H1 (cell line): ENCODE data around the gene SNX6. TPM values are rescaled to one million over a fixed set of nuclear protein-coding genes. Genes with fewer than 3 reads are reported as not detected.

ENCODE experiments used
- CTCF ChIA-PET: fragments of 300-600 bp; sonication (Branson Sonifier 250); formaldehyde crosslinking; loops from one replicate; lab custom pipeline; 2021; ENCODE audit not compliant: partially characterized antibody; lab: Charles Lee
- POLR2A ChIA-PET: fragments of 300-600 bp; sonication (Branson Sonifier 250); formaldehyde crosslinking; loops from one replicate; lab custom pipeline; 2021; ENCODE audit warnings: inconsistent platforms; ENCODE audit not compliant: partially characterized antibody; lab: Charles Lee
- DNase-seq, 2 experiments: peaks; one replicate each; pipeline versions ENCODE4 v3.0.0 to v3.0.0-alpha.2; 2010 to 2022; ENCODE audit warnings: low spot score in 2 of 2, low read depth in 1 of 2, mixed read lengths in 1 of 2
- FAIRE-seq: peaks from 2 replicates; lab custom pipeline; 2011; peaks lifted over from hg19 to GRCh38; lab: Jason Lieb, UNC
- H2AFZ ChIP-seq: 2 replicates; pipeline ENCODE4 v1.8.1; 2012; ENCODE audit warnings: low read length, inconsistent platforms
- H2AK5ac ChIP-seq: 2 replicates; pipeline ENCODE4 v1.6.1; 2013; ENCODE audit warnings: low read depth, low read length
- H2BK120ac ChIP-seq: replicated peaks from 2 replicates; pipeline ENCODE3; 2013; ENCODE audit warnings: low read depth, low read length, inconsistent platforms
- H2BK12ac ChIP-seq: 2 replicates; pipeline ENCODE4 v1.6.1; 2013; ENCODE audit warnings: low read depth, low read length
- H2BK15ac ChIP-seq: 2 replicates; pipeline ENCODE4 v1.6.1; 2013; ENCODE audit warnings: low read length
- H2BK20ac ChIP-seq: 2 replicates; pipeline ENCODE4 v1.6.1; 2013; ENCODE audit warnings: low read length
- H2BK5ac ChIP-seq: 2 replicates; pipeline ENCODE4 v1.6.1; 2013; ENCODE audit warnings: low read depth, low read length
- H3K14ac ChIP-seq: 2 replicates; pipeline ENCODE4 v1.6.1; 2013; ENCODE audit warnings: inconsistent platforms; ENCODE audit not compliant: insufficient read length
- H3K18ac ChIP-seq: 2 replicates; pipeline ENCODE4 v1.6.1; 2013; ENCODE audit warnings: low read length; ENCODE audit errors: extremely low read depth
- H3K23ac ChIP-seq: 2 replicates; pipeline ENCODE4 v1.6.1; 2013; ENCODE audit warnings: inconsistent platforms; ENCODE audit not compliant: insufficient read length
- H3K23me2 ChIP-seq: 2 replicates; pipeline ENCODE4 v1.6.1; 2013; ENCODE audit warnings: low read depth, low read length
- H3K27ac ChIP-seq: 2 replicates; pipeline ENCODE4 v1.6.1; 2011; ENCODE audit warnings: low read depth, low read length, inconsistent platforms
- H3K27me3 ChIP-seq, 4 experiments: replicated peaks in 1 of 4; 1 replicate in 1 of 4; 2 replicates in 3 of 4; pipeline versions ENCODE4 v1.6.1 to v1.8.1; 2011 to 2013; ENCODE audit warnings: low read length in 3 of 4, mild to moderate bottlenecking in 3 of 4, inconsistent platforms in 2 of 4, mixed read lengths in 2 of 4, moderate library complexity in 1 of 4; ENCODE audit not compliant: control insufficient read depth in 3 of 4, insufficient read depth in 3 of 4; ENCODE audit errors: extremely low read depth in 1 of 4
- H3K36me3 ChIP-seq, 4 experiments: 2 replicates each; pipeline versions ENCODE4 v1.6.1 to v1.8.1; 2011 to 2013; ENCODE audit warnings: mild to moderate bottlenecking in 4 of 4, low read length in 3 of 4, moderate library complexity in 2 of 4, control low read depth in 1 of 4, inconsistent platforms in 1 of 4; ENCODE audit not compliant: insufficient read depth in 4 of 4, control insufficient read depth in 2 of 4
- H3K4ac ChIP-seq: replicated peaks from 2 replicates; pipeline ENCODE3; 2013; ENCODE audit warnings: low read length, low read depth, mixed read lengths, inconsistent platforms; ENCODE audit not compliant: insufficient read length
- H3K4me1 ChIP-seq, 4 experiments: replicated peaks in 1 of 4; 1 replicate in 1 of 4; 2 replicates in 3 of 4; pipeline versions ENCODE4 v1.6.1 to v1.8.1; 2011 to 2013; ENCODE audit warnings: low read length in 3 of 4, inconsistent platforms in 2 of 4, mixed read lengths in 1 of 4; ENCODE audit not compliant: insufficient read depth in 4 of 4, control insufficient read depth in 3 of 4
- H3K4me2 ChIP-seq, 2 experiments: 2 replicates each; pipeline versions ENCODE4 v1.6.1 to v1.8.1; 2011 to 2013; ENCODE audit warnings: low read depth in 2 of 2, low read length in 2 of 2, control low read depth in 1 of 2, inconsistent platforms in 1 of 2, mild to moderate bottlenecking in 1 of 2; ENCODE audit not compliant: insufficient read depth in 1 of 2
- H3K4me3 ChIP-seq, 4 experiments: fragments of 200-600, 300-600 bp in 1 of 4; sonication (generic), shearing (Covaris generic), sonication (Bioruptor Twin) in 1 of 4; 2 replicates each; pipeline versions ENCODE4 v1.5.1 to v1.8.1; 2011 to 2016; ENCODE audit warnings: low read length in 4 of 4, low read depth in 3 of 4, control low read depth in 2 of 4, inconsistent platforms in 2 of 4, mild to moderate bottlenecking in 2 of 4, mixed read lengths in 1 of 4, moderate library complexity in 1 of 4; ENCODE audit not compliant: insufficient read depth in 2 of 4; ENCODE audit errors: extremely low read depth in 1 of 4
- H3K56ac ChIP-seq: replicated peaks from 2 replicates; pipeline ENCODE3; 2013; ENCODE audit warnings: low read depth, mild to moderate bottlenecking, mixed read lengths, low read length, inconsistent platforms; ENCODE audit not compliant: insufficient read length
- H3K79me1 ChIP-seq: 2 replicates; pipeline ENCODE4 v1.6.1; 2013; ENCODE audit warnings: low read depth, low read length, control low read depth
- H3K79me2 ChIP-seq, 2 experiments: 2 replicates each; pipeline versions ENCODE4 v1.6.1 to v1.8.1; 2012 to 2013; ENCODE audit warnings: low read length in 2 of 2, mild to moderate bottlenecking in 2 of 2, inconsistent platforms in 1 of 2; ENCODE audit not compliant: insufficient read depth in 2 of 2, control insufficient read depth in 1 of 2
- H3K9ac ChIP-seq, 4 experiments: replicated peaks in 1 of 4; 1 replicate in 1 of 4; 2 replicates in 3 of 4; pipeline versions ENCODE4 v1.6.1 to v1.8.1; 2011 to 2013; ENCODE audit warnings: low read depth in 3 of 4, low read length in 3 of 4, control low read depth in 2 of 4, mild to moderate bottlenecking in 2 of 4, moderate library complexity in 2 of 4, inconsistent platforms in 1 of 4; ENCODE audit errors: extremely low read depth in 1 of 4
- H3K9me3 ChIP-seq, 2 experiments: 2 replicates each; pipeline versions ENCODE4 v1.6.1 to v1.8.1; 2012 to 2013; ENCODE audit warnings: mild to moderate bottlenecking in 2 of 2, moderate library complexity in 2 of 2, control low read depth in 1 of 2, inconsistent platforms in 1 of 2, low read depth in 1 of 2, low read length in 1 of 2, mixed read lengths in 1 of 2; ENCODE audit not compliant: insufficient read depth in 2 of 2
- H4K20me1 ChIP-seq, 2 experiments: replicated peaks in 1 of 2; 2 replicates each; pipeline versions ENCODE3 to v1.8.1; 2011 to 2013; ENCODE audit warnings: inconsistent platforms in 2 of 2, low read length in 2 of 2, mild to moderate bottlenecking in 1 of 2; ENCODE audit not compliant: insufficient read depth in 2 of 2, control insufficient read depth in 1 of 2
- H4K5ac ChIP-seq: 2 replicates; pipeline ENCODE4 v1.6.1; 2013; ENCODE audit warnings: low read length, low read depth, mixed read lengths, inconsistent platforms; ENCODE audit not compliant: insufficient read length
- H4K8ac ChIP-seq: 2 replicates; pipeline ENCODE4 v1.8.0; 2013; ENCODE audit warnings: mild to moderate bottlenecking, moderate library complexity, low read length, inconsistent platforms; ENCODE audit not compliant: insufficient read depth; ENCODE audit errors: extremely low read depth
- H4K91ac ChIP-seq: replicated peaks from 2 replicates; pipeline ENCODE3; 2013; ENCODE audit warnings: low read length, mixed read lengths, inconsistent platforms; ENCODE audit not compliant: insufficient read length
- RAD21 ChIP-seq, 2 experiments: IDR thresholded peaks in 1 of 2; conservative IDR thresholded peaks in 1 of 2; 2 replicates each; pipeline ENCODE4 v1.6.1; 2011; ENCODE audit warnings: low read depth in 2 of 2, low read length in 2 of 2, improper control_type of control experiment in 1 of 2, inconsistent platforms in 1 of 2, mild to moderate bottlenecking in 1 of 2, moderate library complexity in 1 of 2
- polyA plus RNA-seq, 7 experiments: library from polyadenylated mRNA; depleted of rRNA in 3 of 7; stranded (reverse) in 5 of 7; unstranded in 2 of 7; fragments of >200 nt in 5 of 7; fragments of 200-250 nt in 2 of 7; gene quantifications; 1 replicate in 5 of 7; 2 replicates in 1 of 7; 4 replicates in 1 of 7; pipeline versions ENCODE4 v1.2.1 to v1.2.3, GENCODE V29; 2011 to 2013; ENCODE audit warnings: missing spikeins in 2 of 7, mixed read lengths in 2 of 7
- total RNA-seq: library from RNA; stranded (reverse); fragmentation: NEBNext Ultra II Directional; extraction: Animal tissue kit (Norgen Biotek cat#: 25700); gene quantifications from 2 replicates; pipeline ENCODE4 v1.2.1, GENCODE V29; 2021

The SNX6 gene
- total and polyA plus RNA-seq, 2 of the 8 experiments (the other 6 are each of a cell fraction or from before 2014, with no cell fraction given), result 53.4 to 71.1 TPM

- no peak overlapping the region for H2AK5ac ChIP-seq
- no peaks in the 10 kb centered on the region for H3K36me3 ChIP-seq
- H3K4me2 ChIP-seq, result no peak overlapping the region
- H4K5ac ChIP-seq, result no peak overlapping the region
- H4K91ac ChIP-seq, result no peak overlapping the region
- H2BK20ac ChIP-seq, result no peak overlapping the region
- no peak overlapping the region for H2BK5ac ChIP-seq
- no peaks in the 10 kb centered on the region for H4K20me1 ChIP-seq
- no peak overlapping the region for H3K18ac ChIP-seq
- peaks cover 2% of the 10 kb centered on the region; the same call in 1 of the 2 replicates for H3K23me2 ChIP-seq
- no peak overlapping the region for H4K8ac ChIP-seq
- no peak overlapping the region for H2BK12ac ChIP-seq
- no peaks in the 10 kb centered on the region for H3K79me1 ChIP-seq
- no peaks in the 10 kb centered on the region for H3K27me3 ChIP-seq
- H3K23ac ChIP-seq, result no peak overlapping the region
- H3K14ac ChIP-seq, result no peak overlapping the region
- H3K79me2 ChIP-seq, result no peaks in the 10 kb centered on the region
- TF ChIP-seq RAD21 (IDR thresholded peaks at IDR 0.05 in 1 of 2, conservative IDR thresholded peaks at IDR 0.05 in 1 of 2; ENCODE audit: low read depth in 2 of 2, low read length in 2 of 2), result no peak
- no peak overlapping the region for H3K27ac ChIP-seq
- H3K9ac ChIP-seq, result no peak overlapping the region
- H3K4ac ChIP-seq, result no peak overlapping the region
- H3K56ac ChIP-seq, result no peak overlapping the region
- H2BK120ac ChIP-seq, result no peak overlapping the region
- FAIRE-seq, result no peak
- CTCF ChIA-PET, result interaction anchor here (1.0 to 1.5 kb wide), 2 partner anchors 24 to 74 kb away, joined by 3 read pairs; no protein-coding TSS in a partner anchor
- POLR2A ChIA-PET, result no interaction called here
- no peaks in the 10 kb centered on the region for H3K9me3 ChIP-seq
- no peaks in the 10 kb centered on the region; a peak in 1 of 7 replicates for H3K4me1 ChIP-seq
- no peak overlapping the region for H2BK15ac ChIP-seq
- no peak for DNase-seq
- H2AFZ ChIP-seq, result no peak overlapping the region
- no peak overlapping the region for H3K4me3 ChIP-seq
Observed at GRCh38 chr14:34649344-34649743, 19.4 kb upstream of the SNX6 start.
